ENCODE measurements around the gene TYSND1. TPM values are rescaled to one million over a fixed set of nuclear protein-coding genes. Genes with fewer than 3 reads are reported as not detected.
"Not testable (repeated sequence)": the region's sequence is repeated elsewhere in the genome, so short reads cannot be mapped to it uniquely, and the experiment has no call there.

TYSND1 gene
- 23.1 and 26.4 TPM in 2 replicates for total RNA-seq (2014; rRNA removed; shearing (Covaris generic))
- polyA plus RNA-seq (2014; cell fraction: nucleus; rRNA removed) = 93.5 and 100 TPM in 2 replicates

- DNase-seq (ENCODE audit: extremely low read depth, low read depth) = peak; percentile 99
Measured at GRCh38 chr10:70146489-70147258, at the start of gene TYSND1. TYSND1 (minus strand) TSS chr10:70146700; CDS start chr10:70146586, 114 bp downstream.

- DNase-seq (ENCODE audit: extremely low read depth, low read depth) = no peak
Measured at GRCh38 chr10:70193391-70193844, 46.9 kb upstream of the TYSND1 start.

GRCh38 chr10:70192326-70192968, 45.9 kb upstream of the TYSND1 start:
- DNase-seq (ENCODE audit: extremely low read depth, low read depth) = no peak

GRCh38 chr10:70191972-70192305, 45.4 kb upstream of the TYSND1 start:
- DNase-seq (ENCODE audit: extremely low read depth, low read depth) = no peak

GRCh38 chr10:70191161-70191971, 44.9 kb upstream of the TYSND1 start:
- DNase-seq (ENCODE audit: extremely low read depth, low read depth) = no peak

- DNase-seq (ENCODE audit: extremely low read depth, low read depth) = no peak
Measured at GRCh38 chr10:70190581-70190980, 44.1 kb upstream of the TYSND1 start.

- DNase-seq (ENCODE audit: extremely low read depth, low read depth) = no peak
Measured at GRCh38 chr10:70190102-70190501, 43.6 kb upstream of the TYSND1 start.

- DNase-seq (ENCODE audit: extremely low read depth, low read depth) = no peak
Measured at GRCh38 chr10:70188768-70189167, 42.3 kb upstream of the TYSND1 start.

- no peak for DNase-seq (ENCODE audit: extremely low read depth, low read depth)
Measured at GRCh38 chr10:70186571-70186970, 40.1 kb upstream of the TYSND1 start.

- DNase-seq (ENCODE audit: extremely low read depth, low read depth) = no peak
Measured at GRCh38 chr10:70186090-70186489, 39.6 kb upstream of the TYSND1 start.

- DNase-seq (ENCODE audit: extremely low read depth, low read depth) = no peak
Measured at GRCh38 chr10:70183304-70183703, 36.8 kb upstream of the TYSND1 start.

GRCh38 chr10:70179209-70179608, 32.7 kb upstream of the TYSND1 start:
- DNase-seq (ENCODE audit: extremely low read depth, low read depth) = not testable (repeated sequence)

GRCh38 chr10:70178139-70178725, 31.7 kb upstream of the TYSND1 start:
- DNase-seq (ENCODE audit: extremely low read depth, low read depth) = no peak

GRCh38 chr10:70176441-70176840, 29.9 kb upstream of the TYSND1 start:
- no peak for DNase-seq (ENCODE audit: extremely low read depth, low read depth)

- no peak for DNase-seq (ENCODE audit: extremely low read depth, low read depth)
Measured at GRCh38 chr10:70175516-70175915, 29.0 kb upstream of the TYSND1 start.

- no peak for DNase-seq (ENCODE audit: extremely low read depth, low read depth)
Measured at GRCh38 chr10:70174058-70174741, 27.7 kb upstream of the TYSND1 start.

GRCh38 chr10:70169649-70170364, 23.3 kb upstream of the TYSND1 start:
- peak; percentile 22 for DNase-seq (ENCODE audit: extremely low read depth, low read depth)

GRCh38 chr10:70169011-70169410, 22.5 kb upstream of the TYSND1 start:
- no peak for DNase-seq (ENCODE audit: extremely low read depth, low read depth)

- no peak for DNase-seq (ENCODE audit: extremely low read depth, low read depth)
Measured at GRCh38 chr10:70167246-70167645, 20.7 kb upstream of the TYSND1 start.

GRCh38 chr10:70166394-70166793, 19.9 kb upstream of the TYSND1 start:
- no peak for DNase-seq (ENCODE audit: extremely low read depth, low read depth)

Measured in NCI-H460 (cell line).